ENCODE data around the gene SPACA5B. TPM values are rescaled to one million over a fixed set of nuclear protein-coding genes. Genes with fewer than 3 reads are reported as not detected.
"Not testable (repeated sequence)": the region's sequence is repeated elsewhere in the genome, so short reads cannot be mapped to it uniquely, and the experiment has no call there.

The SPACA5B gene
- not detected for total RNA-seq
- not detected for polyA plus RNA-seq (2013, experiment 1 of 2)
- polyA plus RNA-seq (2013, experiment 2 of 2) = not detected
- total RNA-seq = 0 to 0.08 (median 0) reads per million in 172 experiments

- ATAC-seq (ENCODE audit: poor library complexity); H3K27ac Mint-ChIP-seq; H3K4me1 Mint-ChIP-seq (ENCODE audit: low read depth); H3K4me3 ChIP-seq (ENCODE audit: low read length); DNase-seq; H3K4me3 Mint-ChIP-seq; H3K27me3 ChIP-seq (ENCODE audit: control insufficient read depth in 1 of 2, insufficient read depth in 2 of 2, low read length in 2 of 2); CTCF ChIA-PET; H3K36me3 ChIP-seq (ENCODE audit: insufficient read depth, low read length); POLR2A ChIA-PET; H3K4me1 ChIP-seq (ENCODE audit: insufficient read depth, low read length); H3K36me3 Mint-ChIP-seq (ENCODE audit: low read depth); H3K9me3 ChIP-seq (ENCODE audit: control insufficient read depth in 1 of 2, insufficient read depth in 1 of 2, low read length in 2 of 2); H3K9me3 Mint-ChIP-seq; intact Hi-C loops (cut with DNase I, micrococcal nuclease); H3K27ac ChIP-seq (ENCODE audit: low read depth in 1 of 2, low read length in 2 of 2); H3K27me3 Mint-ChIP-seq: not testable (repeated sequence)
Observed at GRCh38 chrX:48130326-48130725, at the start of gene SPACA5B. SPACA5B (plus strand) TSS chrX:48130626; CDS start chrX:48130688, 62 bp downstream.

- Mint-ChIP-seq H3K4me3 (no peak overlapping the region), H3K27ac (no peak overlapping the region), H3K27me3 (no peaks in the 10 kb centered on the region), H3K9me3 (no peaks in the 10 kb centered on the region), H3K36me3 (ENCODE audit: low read depth) (no peaks in the 10 kb centered on the region), H3K4me1 (ENCODE audit: low read depth) (no peaks in the 10 kb centered on the region)
- Histone ChIP-seq H3K27me3 (ENCODE audit: control insufficient read depth in 1 of 2, insufficient read depth in 2 of 2, low read length in 2 of 2) (no peaks in the 10 kb centered on the region), H3K9me3 (ENCODE audit: control insufficient read depth in 1 of 2, insufficient read depth in 1 of 2, low read length in 2 of 2) (no peaks in the 10 kb centered on the region), H3K27ac (ENCODE audit: low read depth in 1 of 2, low read length in 2 of 2) (no peak overlapping the region), H3K36me3 (ENCODE audit: insufficient read depth, low read length) (no peaks in the 10 kb centered on the region), H3K4me1 (ENCODE audit: insufficient read depth, low read length) (no peaks in the 10 kb centered on the region), H3K4me3 (ENCODE audit: low read length) (no peak overlapping the region)
- DNase-seq = peak; percentile 12 to 65 (median 29)
- ChIA-PET CTCF (interaction anchor here (0.5 kb wide), 1 partner anchor 545 kb away, joined by 3 read pairs; no protein-coding TSS in a partner anchor), POLR2A (interaction anchor here (1.0 to 2.1 kb wide), 3 partner anchors 385 to 515 kb away, joined by 3 to 5 read pairs (median 5); partner anchors contain the start of gene RBM3)
- intact Hi-C loops (cut with DNase I, micrococcal nuclease) = loop anchor here in 1 of 2 experiments (5.0 to 10.0 kb wide), 3 partner anchors 62 to 459 kb away; no protein-coding TSS in a partner anchor
- peak; percentile 51 for TF ChIP-seq CTCF (IDR thresholded peaks at IDR 0.05)
- peak; percentile 67 for ATAC-seq (ENCODE audit: poor library complexity)
Observed at GRCh38 chrX:48083212-48083611, 47.2 kb upstream of the SPACA5B start.

- Mint-ChIP-seq H3K9me3 (no peaks in the 10 kb centered on the region), H3K4me1 (ENCODE audit: low read depth) (no peaks in the 10 kb centered on the region), H3K27me3 (no peaks in the 10 kb centered on the region), H3K27ac (no peak overlapping the region), H3K36me3 (ENCODE audit: low read depth) (no peaks in the 10 kb centered on the region), H3K4me3 (no peak overlapping the region)
- DNase-seq (no peak), ATAC-seq (ENCODE audit: poor library complexity) (no peak)
- intact Hi-C loops (cut with DNase I, micrococcal nuclease) = loop anchor here in 1 of 2 experiments (5.0 to 10.0 kb wide), 3 partner anchors 61 to 459 kb away; no protein-coding TSS in a partner anchor
- Histone ChIP-seq H3K9me3 (ENCODE audit: control insufficient read depth in 1 of 2, insufficient read depth in 1 of 2, low read length in 2 of 2) (no peaks in the 10 kb centered on the region), H3K27ac (ENCODE audit: low read depth in 1 of 2, low read length in 2 of 2) (no peak overlapping the region), H3K4me3 (ENCODE audit: low read length) (no peak overlapping the region), H3K36me3 (ENCODE audit: insufficient read depth, low read length) (no peaks in the 10 kb centered on the region), H3K4me1 (ENCODE audit: insufficient read depth, low read length) (no peaks in the 10 kb centered on the region), H3K27me3 (ENCODE audit: control insufficient read depth in 1 of 2, insufficient read depth in 2 of 2, low read length in 2 of 2) (no peaks in the 10 kb centered on the region)
- CTCF ChIA-PET = interaction anchor here (0.5 kb wide), 1 partner anchor 544 kb away, joined by 3 read pairs; no protein-coding TSS in a partner anchor
- POLR2A ChIA-PET = interaction anchor here (1.0 to 2.1 kb wide), 3 partner anchors 385 to 514 kb away, joined by 3 to 5 read pairs (median 5); partner anchors contain the start of gene RBM3
- no peak for TF ChIP-seq CTCF (IDR thresholded peaks at IDR 0.05)
Observed at GRCh38 chrX:48083706-48084105, 46.7 kb upstream of the SPACA5B start.

All from CD4-positive, alpha-beta T cell (primary cell).